ENCODE measurements around the gene C20orf204.

The C20orf204 gene

GRCh38 chr20:64040231-64041039, 4.5 kb downstream of the C20orf204 start:
- TF ChIP-seq SUZ12 (IDR thresholded peaks at IDR 0.05; ENCODE audit: extremely low read depth, insufficient read depth, insufficient read length): no peak
- TF ChIP-seq YY1 (IDR thresholded peaks at IDR 0.05; ENCODE audit: insufficient read depth, insufficient read length): no peak
- no peak for TF ChIP-seq ZNF274 (IDR thresholded peaks at IDR 0.05; ENCODE audit: low read depth, low read length)
- Histone ChIP-seq H3K4me1 (ENCODE audit: insufficient read depth, insufficient read length) (peaks cover 38% of the 10 kb centered on the region), H3K4me3 (ENCODE audit: insufficient read length, low read depth) (no peak overlapping the region), H3K9me3 (ENCODE audit: insufficient read depth, low read length) (peaks cover 8% of the 10 kb centered on the region; the same call in 1 of the 2 replicates), H3K36me3 (ENCODE audit: insufficient read depth, insufficient read length, low read length) (peaks cover 7% of the 10 kb centered on the region), H3K9ac (ENCODE audit: insufficient read length, low read depth) (no peak overlapping the region), H3K27me3 (ENCODE audit: insufficient read depth, insufficient read length) (peaks cover 62% of the 10 kb centered on the region)
- DNase-seq (ENCODE audit: low read depth, low spot score): no peak

GRCh38 chr20:64041040-64041780, 5.2 kb downstream of the C20orf204 start:
- no peak overlapping the region for H3K4me3 ChIP-seq (ENCODE audit: insufficient read length, low read depth)
- peaks cover 35% of the 10 kb centered on the region for H3K4me1 ChIP-seq (ENCODE audit: insufficient read depth, insufficient read length)
- no peak for DNase-seq (ENCODE audit: low read depth, low spot score)
- peaks cover 8% of the 10 kb centered on the region; the same call in 1 of the 2 replicates for H3K9me3 ChIP-seq (ENCODE audit: insufficient read depth, low read length)
- no peak overlapping the region for H3K9ac ChIP-seq (ENCODE audit: insufficient read length, low read depth)
- no peaks in the 10 kb centered on the region for H3K36me3 ChIP-seq (ENCODE audit: insufficient read depth, insufficient read length, low read length)
- TF ChIP-seq ZNF274 (IDR thresholded peaks at IDR 0.05; ENCODE audit: low read depth, low read length): no peak
- no peak for TF ChIP-seq YY1 (IDR thresholded peaks at IDR 0.05; ENCODE audit: insufficient read depth, insufficient read length)
- no peak for TF ChIP-seq SUZ12 (IDR thresholded peaks at IDR 0.05; ENCODE audit: extremely low read depth, insufficient read depth, insufficient read length)
- peaks cover 68% of the 10 kb centered on the region for H3K27me3 ChIP-seq (ENCODE audit: insufficient read depth, insufficient read length)

GRCh38 chr20:64041781-64042053, 5.7 kb downstream of the C20orf204 start:
- TF ChIP-seq SUZ12 (IDR thresholded peaks at IDR 0.05; ENCODE audit: extremely low read depth, insufficient read depth, insufficient read length) (no peak), YY1 (IDR thresholded peaks at IDR 0.05; ENCODE audit: insufficient read depth, insufficient read length) (no peak), ZNF274 (IDR thresholded peaks at IDR 0.05; ENCODE audit: low read depth, low read length) (no peak)
- Histone ChIP-seq H3K4me1 (ENCODE audit: insufficient read depth, insufficient read length) (peaks cover 31% of the 10 kb centered on the region), H3K4me3 (ENCODE audit: insufficient read length, low read depth) (peak overlapping the region; percentile 62), H3K27me3 (ENCODE audit: insufficient read depth, insufficient read length) (peaks cover 70% of the 10 kb centered on the region), H3K36me3 (ENCODE audit: insufficient read depth, insufficient read length, low read length) (no peaks in the 10 kb centered on the region), H3K9me3 (ENCODE audit: insufficient read depth, low read length) (peaks cover 8% of the 10 kb centered on the region; the same call in 1 of the 2 replicates), H3K9ac (ENCODE audit: insufficient read length, low read depth) (peak overlapping the region; percentile 74)
- DNase-seq (ENCODE audit: low read depth, low spot score): no peak

GRCh38 chr20:64042054-64042781, 6.2 kb downstream of the C20orf204 start:
- TF ChIP-seq SUZ12 (IDR thresholded peaks at IDR 0.05; ENCODE audit: extremely low read depth, insufficient read depth, insufficient read length) (peak; percentile 77), YY1 (IDR thresholded peaks at IDR 0.05; ENCODE audit: insufficient read depth, insufficient read length) (no peak)
- Histone ChIP-seq H3K9ac (ENCODE audit: insufficient read length, low read depth) (peak overlapping the region; percentile 74), H3K36me3 (ENCODE audit: insufficient read depth, insufficient read length, low read length) (peaks cover 3% of the 10 kb centered on the region), H3K4me3 (ENCODE audit: insufficient read length, low read depth) (peak overlapping the region; percentile 62), H3K4me1 (ENCODE audit: insufficient read depth, insufficient read length) (peaks cover 28% of the 10 kb centered on the region), H3K27me3 (ENCODE audit: insufficient read depth, insufficient read length) (peaks cover 71% of the 10 kb centered on the region), H3K9me3 (ENCODE audit: insufficient read depth, low read length) (peaks cover 8% of the 10 kb centered on the region; the same call in 1 of the 2 replicates)
- no peak for DNase-seq (ENCODE audit: low read depth, low spot score)

- peaks cover 25% of the 10 kb centered on the region for H3K4me1 ChIP-seq (ENCODE audit: insufficient read depth, insufficient read length)
- no peak for DNase-seq (ENCODE audit: low read depth, low spot score)
- TF ChIP-seq ZNF274 (IDR thresholded peaks at IDR 0.05; ENCODE audit: low read depth, low read length) (no peak), SUZ12 (IDR thresholded peaks at IDR 0.05; ENCODE audit: extremely low read depth, insufficient read depth, insufficient read length) (no peak), YY1 (IDR thresholded peaks at IDR 0.05; ENCODE audit: insufficient read depth, insufficient read length) (no peak)
- H3K4me3 ChIP-seq (ENCODE audit: insufficient read length, low read depth): no peak overlapping the region
- no peak overlapping the region for H3K9ac ChIP-seq (ENCODE audit: insufficient read length, low read depth)
- peaks cover 3% of the 10 kb centered on the region for H3K36me3 ChIP-seq (ENCODE audit: insufficient read depth, insufficient read length, low read length)
- H3K9me3 ChIP-seq (ENCODE audit: insufficient read depth, low read length): peaks cover 8% of the 10 kb centered on the region; the same call in 1 of the 2 replicates
- peaks cover 72% of the 10 kb centered on the region for H3K27me3 ChIP-seq (ENCODE audit: insufficient read depth, insufficient read length)
Observed at GRCh38 chr20:64043768-64044167, 7.8 kb downstream of the C20orf204 start.

GRCh38 chr20:64044484-64045247, 8.7 kb downstream of the C20orf204 start:
- TF ChIP-seq SUZ12 (IDR thresholded peaks at IDR 0.05; ENCODE audit: extremely low read depth, insufficient read depth, insufficient read length): no peak
- TF ChIP-seq YY1 (IDR thresholded peaks at IDR 0.05; ENCODE audit: insufficient read depth, insufficient read length): no peak
- TF ChIP-seq ZNF274 (IDR thresholded peaks at IDR 0.05; ENCODE audit: low read depth, low read length): no peak
- H3K9me3 ChIP-seq (ENCODE audit: insufficient read depth, low read length): peaks cover 3% of the 10 kb centered on the region; the same call in 1 of the 2 replicates
- H3K36me3 ChIP-seq (ENCODE audit: insufficient read depth, insufficient read length, low read length): peaks cover 3% of the 10 kb centered on the region
- no peak overlapping the region for H3K4me3 ChIP-seq (ENCODE audit: insufficient read length, low read depth)
- H3K27me3 ChIP-seq (ENCODE audit: insufficient read depth, insufficient read length): peaks cover 68% of the 10 kb centered on the region
- peaks cover 22% of the 10 kb centered on the region for H3K4me1 ChIP-seq (ENCODE audit: insufficient read depth, insufficient read length)
- peak overlapping the region; percentile 42 for H3K9ac ChIP-seq (ENCODE audit: insufficient read length, low read depth)
- DNase-seq (ENCODE audit: low read depth, low spot score): no peak

Measured in NT2/D1 (cell line).